CD4-positive, alpha-beta T cell treated with Interleukin-4 for 1 hour (primary cell): ENCODE data around the gene C6orf118.

ENCODE experiments used
- DNase-seq, 2 donors: peaks; one replicate each; pipeline ENCODE4 v3.0.0-alpha.2; 2020 to 2022

The C6orf118 gene

GRCh38 chr6:165243801-165244200 is 65.6 kb downstream of the C6orf118 start:
- DNase-seq, result no peak

GRCh38 chr6:165236326-165236725 is 73.1 kb downstream of the C6orf118 start:
- DNase-seq, result no peak

- DNase-seq, result no peak
Observed at GRCh38 chr6:165232731-165233488, 76.5 kb downstream of the C6orf118 start.

GRCh38 chr6:165231581-165232561 is 77.5 kb downstream of the C6orf118 start:
- no peak for DNase-seq

- DNase-seq, result no peak
Observed at GRCh38 chr6:165231177-165231576, 78.2 kb downstream of the C6orf118 start.
